ENCODE measurements around the gene UNC5C. TPM values are rescaled to one million over a fixed set of nuclear protein-coding genes. Genes with fewer than 3 reads are reported as not detected.
"Not testable (repeated sequence)": the region's sequence is repeated elsewhere in the genome, so short reads cannot be mapped to it uniquely, and the experiment has no call there.

Gene UNC5C
- total RNA-seq, 2 experiments from 2014 or later, result not detected

DNA sequence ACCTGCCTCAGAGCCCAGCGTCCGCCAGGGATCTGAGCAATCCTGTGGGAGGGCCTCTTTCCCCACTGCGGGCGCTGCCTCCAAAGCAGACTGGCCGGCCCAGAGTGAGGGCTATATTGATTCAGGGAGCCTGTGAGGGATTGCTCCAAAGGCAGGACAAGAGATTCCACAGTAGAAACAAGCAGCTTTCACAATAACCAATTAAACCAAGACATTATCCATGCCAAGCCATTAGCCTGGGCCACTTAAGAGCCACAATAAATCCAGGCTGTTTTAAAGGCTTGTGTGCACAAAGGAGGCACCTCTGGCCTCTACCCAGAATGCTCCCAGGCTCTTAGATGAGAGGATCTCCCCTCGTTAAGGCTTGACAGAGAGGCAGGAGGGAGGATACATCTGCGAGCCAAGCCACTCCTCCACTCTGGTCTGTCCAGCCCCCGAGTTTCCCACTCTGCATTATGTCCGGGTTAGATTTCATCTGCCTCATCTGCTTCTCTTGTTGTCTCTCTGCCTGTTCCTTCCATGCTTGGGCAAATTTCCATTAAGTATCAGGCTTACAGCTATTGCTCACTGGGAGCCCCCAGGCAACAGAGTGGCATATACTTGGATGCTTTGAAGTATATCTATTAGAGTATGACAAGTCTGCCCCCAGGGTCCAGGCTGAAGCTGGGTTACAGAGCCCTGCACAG lies 357.9 kb downstream of the UNC5C start:
- H3K27ac Mint-ChIP-seq, result no peak overlapping the region
- no peak overlapping the region for H3K4me3 Mint-ChIP-seq
- H3K4me1 Mint-ChIP-seq, result peaks cover 25% of the 10 kb centered on the region
- no peaks in the 10 kb centered on the region for H3K27me3 Mint-ChIP-seq
- H3K9me3 Mint-ChIP-seq, result no peaks in the 10 kb centered on the region
- H3K36me3 Mint-ChIP-seq, result no peaks in the 10 kb centered on the region
- no peak for DNase-seq

DNA sequence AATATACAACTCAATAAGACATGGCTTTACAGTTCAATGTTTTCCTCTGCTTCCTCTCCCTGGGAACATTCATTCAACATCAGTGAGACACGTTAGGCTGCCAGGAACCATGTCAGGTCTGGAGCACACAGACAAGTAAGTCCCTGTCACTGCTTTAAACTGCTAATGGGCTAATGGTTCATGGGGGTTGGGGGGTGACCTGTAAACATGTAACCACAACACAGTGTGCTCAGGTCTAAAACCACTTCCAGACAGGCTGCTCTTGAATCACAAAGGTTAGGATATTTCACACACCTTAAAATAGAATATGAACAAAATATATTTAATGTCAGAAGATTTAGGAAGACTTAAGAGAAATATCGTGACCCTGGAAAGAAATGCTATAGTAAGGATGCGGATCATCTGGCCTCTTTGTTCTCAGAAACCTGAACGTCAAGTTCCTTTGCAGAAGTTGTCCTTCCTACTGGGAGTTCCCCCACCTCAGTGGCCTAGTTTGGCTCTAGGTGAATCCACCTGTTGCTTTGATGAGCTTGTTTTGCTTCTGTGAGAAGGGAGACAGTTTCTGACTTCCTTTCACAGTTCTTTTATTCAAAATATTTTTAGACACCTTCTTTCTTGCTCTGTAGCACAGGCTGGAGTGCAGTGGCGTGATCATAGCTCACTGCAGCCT lies 359.9 kb downstream of the UNC5C start:
- no peaks in the 10 kb centered on the region for H3K9me3 Mint-ChIP-seq
- no peak for DNase-seq
- no peaks in the 10 kb centered on the region for H3K27me3 Mint-ChIP-seq
- no peak overlapping the region for H3K27ac Mint-ChIP-seq
- H3K36me3 Mint-ChIP-seq, result no peaks in the 10 kb centered on the region
- H3K4me1 Mint-ChIP-seq, result peaks cover 21% of the 10 kb centered on the region
- H3K4me3 Mint-ChIP-seq, result no peak overlapping the region

DNA sequence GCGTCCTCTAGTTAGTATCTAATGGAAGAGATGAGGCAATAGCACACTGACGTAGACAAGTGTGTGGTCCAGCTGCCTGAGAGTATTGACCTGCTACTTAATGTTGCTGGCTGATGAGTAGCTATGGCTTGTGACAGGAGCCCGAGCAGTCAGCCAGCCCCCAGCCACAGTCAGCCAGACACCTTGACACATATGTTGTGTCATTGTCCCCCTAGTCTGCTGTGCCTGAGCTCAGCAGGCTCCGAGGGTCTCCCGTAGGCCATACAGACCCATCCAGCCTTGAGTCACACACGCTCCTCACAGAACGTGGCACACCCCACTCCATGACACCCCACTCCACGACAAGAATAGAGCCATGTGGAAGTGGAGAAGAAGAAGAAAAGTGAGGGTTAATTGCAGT lies 362.1 kb downstream of the UNC5C start:
- Mint-ChIP-seq H3K4me1 (peaks cover 15% of the 10 kb centered on the region), H3K9me3 (no peaks in the 10 kb centered on the region), H3K27me3 (no peaks in the 10 kb centered on the region), H3K27ac (no peak overlapping the region), H3K36me3 (no peaks in the 10 kb centered on the region), H3K4me3 (no peak overlapping the region)
- no peak for DNase-seq

DNA sequence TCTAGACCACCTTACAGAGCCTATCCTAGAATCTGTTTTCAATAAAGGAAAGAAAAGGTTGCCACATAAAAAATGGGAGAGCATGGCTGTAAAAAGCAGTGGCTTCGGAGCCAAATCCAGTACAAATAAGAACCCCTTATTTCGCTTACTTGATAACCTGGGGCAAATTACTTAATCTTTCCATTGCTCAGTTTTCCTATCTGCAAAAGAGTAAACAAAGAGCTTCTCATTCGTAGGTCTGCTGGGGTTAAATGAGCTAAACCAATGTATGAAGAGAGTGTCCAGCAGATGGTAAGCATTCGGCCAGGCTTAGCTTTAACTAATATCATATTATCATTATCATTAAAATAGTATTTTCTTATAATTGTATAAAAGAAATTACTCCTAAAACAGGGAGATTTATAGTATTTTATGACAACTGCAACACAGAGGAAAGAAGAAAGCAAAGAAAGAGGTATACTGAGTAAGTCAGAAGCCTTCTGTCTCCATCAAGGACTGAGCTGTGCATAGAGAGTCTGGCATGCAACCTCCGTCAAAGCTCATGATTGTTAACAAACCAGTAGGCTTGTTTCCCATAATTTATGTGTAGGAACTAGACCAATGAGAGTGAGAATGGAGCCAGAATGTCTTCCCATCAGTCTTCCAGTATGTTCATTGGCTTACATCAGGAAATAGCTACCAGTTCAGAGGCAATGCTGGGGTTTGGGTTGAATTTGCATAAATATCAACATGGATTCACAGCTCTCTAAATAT lies 364.9 kb downstream of the UNC5C start:
- Mint-ChIP-seq H3K9me3 (no peaks in the 10 kb centered on the region), H3K27me3 (no peaks in the 10 kb centered on the region), H3K4me1 (peaks cover 7% of the 10 kb centered on the region), H3K27ac (no peak overlapping the region), H3K36me3 (no peaks in the 10 kb centered on the region), H3K4me3 (no peak overlapping the region)
- DNase-seq, result no peak

DNA sequence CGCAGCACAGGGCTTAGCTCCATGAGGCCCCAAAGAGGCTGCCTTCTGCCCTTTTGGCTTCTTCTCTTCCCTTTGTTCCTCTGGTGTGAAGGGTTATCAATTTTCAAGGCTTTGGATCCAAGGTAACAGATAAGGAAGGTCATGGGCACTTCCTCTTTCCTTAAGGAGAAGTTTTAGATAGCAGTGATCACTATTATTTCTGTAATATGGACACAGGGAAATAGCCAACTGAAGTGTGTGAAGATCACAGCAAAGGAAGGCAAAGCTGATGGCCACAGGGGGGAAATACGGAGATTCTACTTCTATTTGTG lies 366.8 kb downstream of the UNC5C start:
- Mint-ChIP-seq H3K27me3 (no peaks in the 10 kb centered on the region), H3K4me3 (no peak overlapping the region), H3K4me1 (peaks cover 2% of the 10 kb centered on the region), H3K27ac (no peak overlapping the region), H3K36me3 (no peaks in the 10 kb centered on the region), H3K9me3 (no peaks in the 10 kb centered on the region)
- DNase-seq, result no peak

DNA sequence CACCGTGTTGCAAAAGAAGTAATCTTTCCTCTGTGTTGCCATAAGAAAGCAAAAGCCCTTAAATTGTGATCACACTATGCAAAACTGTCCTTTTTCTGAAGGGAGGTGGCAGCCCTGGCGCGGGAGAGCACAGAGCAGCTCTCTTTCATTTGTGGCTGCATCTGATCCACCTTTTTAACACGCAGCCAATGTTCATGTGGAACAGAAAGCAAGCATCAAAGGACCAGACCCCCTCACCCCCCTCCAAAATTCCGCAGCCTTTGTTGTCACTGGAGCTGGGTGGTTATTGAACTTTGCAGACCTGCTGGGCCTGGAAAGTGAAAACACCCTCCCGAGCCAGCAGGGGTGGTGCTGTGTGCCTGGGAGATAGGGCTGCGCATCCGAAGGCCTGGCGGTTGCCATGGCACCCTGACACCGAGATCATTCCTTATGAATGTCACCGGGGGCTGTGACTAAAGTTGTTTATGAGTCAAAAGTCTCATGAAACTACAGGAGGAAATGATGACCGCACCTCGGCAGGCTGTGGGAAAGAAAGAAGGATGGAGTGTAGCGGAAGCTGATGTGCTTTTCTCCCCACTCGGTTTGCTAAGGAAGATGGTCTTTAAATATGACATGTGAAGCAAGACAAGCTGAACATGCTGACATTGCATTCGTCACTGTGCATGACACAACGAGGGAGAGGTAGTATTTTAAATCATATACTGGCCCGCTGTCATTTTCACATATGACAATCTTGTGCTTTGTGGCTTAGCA lies 367.4 kb downstream of the UNC5C start:
- Mint-ChIP-seq H3K9me3 (no peaks in the 10 kb centered on the region), H3K36me3 (no peaks in the 10 kb centered on the region), H3K4me1 (peaks cover 2% of the 10 kb centered on the region), H3K27me3 (no peaks in the 10 kb centered on the region), H3K4me3 (no peak overlapping the region), H3K27ac (no peak overlapping the region)
- peak; percentile 8 for DNase-seq

DNA sequence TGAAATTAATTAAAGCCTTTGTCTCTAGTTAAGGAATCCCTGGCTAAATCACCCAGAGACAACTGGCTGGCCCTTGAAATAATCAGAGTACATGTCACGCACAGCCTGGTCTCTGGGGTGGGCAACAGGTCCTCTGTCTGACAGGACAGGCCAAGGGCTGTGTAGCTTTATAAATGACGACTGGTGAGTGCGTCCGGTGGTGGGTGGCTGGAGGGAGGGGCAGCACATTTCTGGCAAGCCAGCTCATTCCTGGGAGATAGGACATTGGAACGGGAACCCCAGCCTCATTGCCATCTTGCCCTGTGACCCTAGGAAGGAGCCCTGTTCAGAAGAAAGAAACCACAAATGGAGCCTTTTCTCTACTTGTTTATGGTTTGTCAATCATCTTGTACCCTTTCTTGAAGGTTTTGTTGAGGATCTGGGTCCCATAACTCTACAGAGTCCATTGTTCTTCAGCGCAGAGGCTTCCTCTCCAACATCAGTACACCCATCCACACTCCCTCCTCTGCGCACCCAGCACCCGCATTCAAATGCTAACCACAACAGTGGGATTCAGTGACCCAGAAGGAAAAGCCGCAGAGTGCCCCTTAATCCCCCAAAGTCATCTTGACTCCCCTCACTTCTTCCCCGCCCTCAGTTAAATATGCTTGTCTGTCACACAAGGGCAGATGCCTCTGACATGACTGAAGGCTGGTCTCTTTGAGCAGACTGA lies 368.1 kb downstream of the UNC5C start:
- Mint-ChIP-seq H3K36me3 (no peaks in the 10 kb centered on the region), H3K27ac (no peak overlapping the region), H3K9me3 (no peaks in the 10 kb centered on the region), H3K4me1 (peaks cover 2% of the 10 kb centered on the region), H3K4me3 (no peak overlapping the region), H3K27me3 (no peaks in the 10 kb centered on the region)
- DNase-seq, result no peak

DNA sequence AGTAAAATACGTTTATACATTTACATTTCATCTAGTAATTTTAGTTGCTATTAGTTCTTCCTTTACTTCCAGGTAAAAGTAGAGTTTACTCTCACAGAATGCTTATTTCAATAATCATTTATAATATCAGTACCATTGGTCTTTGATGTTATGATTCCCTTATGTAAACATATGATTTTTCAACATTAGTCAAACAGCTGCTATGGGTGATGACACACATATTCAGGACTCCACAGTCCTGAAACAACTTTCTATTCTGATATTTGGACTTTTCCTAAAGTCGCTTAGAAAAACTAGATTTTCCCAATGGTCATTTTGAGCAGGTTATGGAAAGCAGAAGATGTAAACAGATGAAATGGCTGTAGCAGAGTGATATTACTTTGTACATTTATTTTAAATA lies 369.8 kb downstream of the UNC5C start:
- H3K4me3 Mint-ChIP-seq, result no peak overlapping the region
- no peak for DNase-seq
- no peaks in the 10 kb centered on the region for H3K27me3 Mint-ChIP-seq
- no peak overlapping the region for H3K27ac Mint-ChIP-seq
- H3K4me1 Mint-ChIP-seq, result peaks cover 2% of the 10 kb centered on the region
- H3K36me3 Mint-ChIP-seq, result no peaks in the 10 kb centered on the region
- no peaks in the 10 kb centered on the region for H3K9me3 Mint-ChIP-seq

DNA sequence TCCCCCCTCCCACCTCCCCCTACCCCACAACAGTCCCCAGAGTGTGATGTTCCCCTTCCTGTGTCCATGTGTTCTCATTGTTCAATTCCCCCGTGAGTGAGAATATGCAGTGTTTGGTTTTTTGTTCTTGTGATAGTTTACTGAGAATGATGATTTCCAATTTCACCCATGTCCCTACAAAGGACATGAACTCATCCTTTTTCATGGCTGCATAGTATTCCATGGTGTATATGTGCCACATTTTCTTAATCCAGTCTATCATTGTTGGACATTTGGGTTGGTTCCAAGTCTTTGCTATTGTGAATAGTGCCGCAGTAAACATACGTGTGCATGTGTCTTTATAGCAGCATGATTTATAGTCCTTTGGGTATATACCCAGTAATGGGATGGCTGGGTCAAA lies 377.4 kb downstream of the UNC5C start:
- not testable (repeated sequence) for H3K4me3 Mint-ChIP-seq, H3K4me1 Mint-ChIP-seq, H3K36me3 Mint-ChIP-seq, DNase-seq, H3K9me3 Mint-ChIP-seq, H3K27ac Mint-ChIP-seq, H3K27me3 Mint-ChIP-seq

DNA sequence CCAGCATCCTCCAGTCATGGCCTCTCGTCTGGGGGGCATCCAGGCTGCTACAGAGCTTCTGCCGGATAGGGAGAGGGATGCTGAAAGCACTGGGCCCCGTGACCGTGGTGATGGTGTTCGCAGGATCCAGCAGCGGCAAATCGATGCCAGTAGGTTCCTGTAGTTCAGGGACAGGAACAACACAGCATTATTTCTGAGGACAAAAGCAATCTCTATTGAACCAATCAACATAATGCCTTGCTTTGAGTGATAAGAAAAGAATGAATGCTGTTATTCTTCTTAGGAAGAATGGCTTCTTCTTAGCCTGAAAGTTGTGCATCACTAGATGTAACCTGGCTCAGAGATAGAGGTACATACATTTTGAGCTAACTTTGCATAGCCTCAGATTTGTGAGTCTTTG lies 378.6 kb downstream of the UNC5C start:
- Mint-ChIP-seq H3K4me3 (no peak overlapping the region), H3K36me3 (no peaks in the 10 kb centered on the region), H3K9me3 (no peaks in the 10 kb centered on the region), H3K4me1 (peaks cover 7% of the 10 kb centered on the region), H3K27ac (no peak overlapping the region), H3K27me3 (no peaks in the 10 kb centered on the region)
- no peak for DNase-seq

DNA sequence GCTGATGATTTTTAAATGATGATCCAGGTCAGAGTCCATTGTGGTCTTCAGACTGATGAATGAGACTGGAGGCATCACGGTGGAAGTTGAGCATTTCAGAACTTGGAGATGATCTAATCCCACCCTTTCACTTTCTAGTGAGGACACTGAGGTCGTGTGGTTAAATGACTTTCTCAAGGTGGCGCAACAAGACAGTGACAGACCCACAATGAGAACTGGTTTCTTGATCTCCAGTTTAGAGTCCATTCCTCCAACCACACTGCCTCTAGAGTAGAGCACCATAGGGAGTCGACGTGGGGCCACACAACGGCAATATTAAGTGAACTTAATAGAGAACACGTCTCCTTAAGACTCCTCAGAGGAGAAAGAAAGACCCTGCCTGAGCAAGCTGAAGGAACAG lies 381.0 kb downstream of the UNC5C start:
- DNase-seq, result no peak
- Mint-ChIP-seq H3K27ac (no peak overlapping the region), H3K4me3 (no peak overlapping the region), H3K4me1 (peaks cover 7% of the 10 kb centered on the region), H3K36me3 (no peaks in the 10 kb centered on the region), H3K9me3 (no peaks in the 10 kb centered on the region), H3K27me3 (no peaks in the 10 kb centered on the region)

DNA sequence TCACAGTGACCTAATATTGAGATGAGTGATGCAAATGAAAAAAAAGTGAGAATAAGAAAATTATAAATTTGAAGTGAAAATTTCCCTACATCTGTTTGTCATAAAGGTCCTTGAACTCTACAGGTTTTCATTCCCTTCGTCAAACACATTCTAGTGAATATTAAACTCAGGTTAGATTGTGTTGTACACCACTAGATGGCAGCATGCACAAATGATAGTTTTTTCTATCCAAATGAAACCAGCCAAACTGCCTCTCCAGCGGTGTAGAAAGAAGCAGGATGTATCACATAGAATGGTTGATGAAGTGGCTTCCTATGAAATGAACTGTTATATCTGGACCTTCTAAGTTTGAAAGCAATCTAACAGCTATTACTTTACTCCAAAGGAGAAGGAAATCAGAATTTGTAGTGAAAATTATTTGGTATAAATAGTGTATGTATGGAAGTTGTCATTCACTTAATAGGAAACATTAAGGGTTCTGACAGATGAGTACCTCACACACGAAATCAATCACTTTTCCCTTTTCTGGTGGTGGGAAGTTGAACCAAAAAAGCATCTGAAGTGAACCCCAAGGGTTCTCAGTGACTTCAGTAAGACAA lies 382.7 kb downstream of the UNC5C start:
- Mint-ChIP-seq H3K9me3 (no peaks in the 10 kb centered on the region), H3K36me3 (no peaks in the 10 kb centered on the region), H3K4me1 (peaks cover 7% of the 10 kb centered on the region), H3K27ac (no peak overlapping the region), H3K27me3 (no peaks in the 10 kb centered on the region), H3K4me3 (no peak overlapping the region)
- peak; percentile 6 for DNase-seq

DNA sequence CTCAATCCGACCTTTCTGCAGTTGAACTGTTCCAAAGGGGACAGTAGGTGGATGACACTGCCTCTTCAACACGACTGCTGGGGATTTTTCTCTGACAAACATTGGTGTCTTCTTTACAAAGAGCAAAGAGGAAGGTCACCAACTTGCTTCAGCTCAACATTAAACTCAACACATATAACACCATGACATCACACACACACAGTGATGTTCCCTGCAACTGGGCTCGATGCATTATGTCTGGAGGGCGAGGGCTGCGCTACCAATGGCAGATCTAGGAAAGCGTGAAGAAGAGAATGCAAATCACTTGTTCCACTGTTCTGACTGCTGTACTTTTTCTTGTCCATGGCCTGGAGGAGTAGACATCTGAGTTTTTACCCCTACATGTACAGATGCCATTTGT lies 385.9 kb downstream of the UNC5C start:
- Mint-ChIP-seq H3K27me3 (no peaks in the 10 kb centered on the region), H3K27ac (no peak overlapping the region), H3K9me3 (no peaks in the 10 kb centered on the region), H3K4me3 (no peak overlapping the region), H3K4me1 (peaks cover 9% of the 10 kb centered on the region), H3K36me3 (no peaks in the 10 kb centered on the region)
- DNase-seq, result no peak

DNA sequence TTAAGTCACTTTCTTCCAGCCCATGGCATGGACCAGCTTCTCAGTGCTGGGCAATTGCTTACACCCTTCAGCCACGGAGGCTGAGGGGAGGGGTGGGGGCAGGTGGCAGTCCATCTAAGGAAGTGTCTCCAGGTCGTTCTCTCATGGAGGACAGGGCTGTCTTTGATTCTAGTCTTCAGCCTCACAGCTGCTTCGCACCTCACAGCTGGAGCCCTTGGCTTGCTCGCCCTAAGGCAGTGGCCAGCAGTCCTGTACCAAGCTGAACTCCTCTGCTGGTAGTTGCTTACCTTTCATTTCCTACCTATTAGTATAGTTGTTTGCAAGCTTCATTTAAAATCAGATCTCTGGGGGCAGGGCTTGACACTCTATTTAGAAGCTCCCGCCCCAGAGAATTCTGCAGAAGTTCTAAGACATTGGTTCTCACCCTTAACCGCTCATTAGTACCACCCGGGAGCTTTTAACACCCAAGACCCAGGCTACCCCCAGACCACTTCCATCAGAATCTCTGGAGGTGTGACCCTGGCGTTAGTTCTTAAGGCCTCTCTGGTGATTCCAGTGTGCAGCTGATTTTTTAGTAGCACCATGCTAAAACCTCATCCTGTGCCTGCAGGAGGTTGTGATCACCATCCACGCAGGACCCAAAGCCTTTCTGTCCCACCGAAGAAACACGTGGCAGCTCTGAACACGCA lies 386.8 kb downstream of the UNC5C start:
- Mint-ChIP-seq H3K9me3 (no peaks in the 10 kb centered on the region), H3K4me1 (peaks cover 6% of the 10 kb centered on the region), H3K27ac (no peak overlapping the region), H3K36me3 (no peaks in the 10 kb centered on the region), H3K4me3 (no peak overlapping the region), H3K27me3 (no peaks in the 10 kb centered on the region)
- DNase-seq, result no peak

Measured in activated naive CD8-positive, alpha-beta T cell treated with anti-CD3 and anti-CD28 coated beads for 36 hours (primary cell).